Stomach (tissue), 9 donors: ENCODE data around the gene TYMS. TPM values are rescaled to one million over a fixed set of nuclear protein-coding genes. Genes with fewer than 3 reads are reported as not detected.

Experiments used
- DNase-seq, 2 donors: peaks; one replicate each; pipeline versions ENCODE4 v3.0.0 to v3.0.0-alpha.2; 2013 to 2019
- H3K27ac ChIP-seq, 5 donors: fragments of 200-600 bp in 4 of 5; sonication (generic) in 4 of 5; one replicate each; pipeline ENCODE4 v1.5.1; 2013 to 2019; ENCODE audit warnings: mild to moderate bottlenecking in 1 of 5, moderate library complexity in 1 of 5
- H3K27me3 ChIP-seq, 3 donors: fragments of 200-600 bp; sonication (generic); one replicate each; pipeline ENCODE4 v1.5.1; 2017 to 2019; ENCODE audit warnings: mixed run types in 1 of 3
- H3K36me3 ChIP-seq, 4 donors: fragments of 200-600 bp; sonication (generic); 1 replicate in 3 of 4; 2 replicates in 1 of 4; pipeline ENCODE4 v1.5.1; 2016 to 2019
- H3K4me1 ChIP-seq, 4 donors: fragments of 200-600 bp; sonication (generic); one replicate each; pipeline ENCODE4 v1.5.1; 2016 to 2019
- H3K4me3 ChIP-seq, 4 donors: fragments of 200-600 bp; sonication (generic) in 3 of 4; one replicate each; pipeline ENCODE4 v1.5.1; 2016 to 2019; ENCODE audit warnings: mild to moderate bottlenecking in 1 of 4
- H3K9me3 ChIP-seq, 4 donors: fragments of 200-600 bp; sonication (generic); one replicate each; pipeline ENCODE4 v1.5.1; 2016 to 2019
- CTCF ChIP-seq, 7 experiments: fragments of 450-650 bp in 4 of 7; fragments of 200-600 bp in 3 of 7; sonication (generic) in 3 of 7; IDR thresholded peaks; one replicate each; pipeline ENCODE4 v1.5.1; 2016 to 2019; ENCODE audit warnings: antibody characterized with exemption in 7 of 7, control low read depth in 2 of 7, mild to moderate bottlenecking in 1 of 7
- EP300 ChIP-seq: sonication (generic); formaldehyde crosslinking; IDR thresholded peaks from one replicate; pipeline ENCODE4 v1.6.1; 2017; ENCODE audit warnings: antibody characterized with exemption
- POLR2A ChIP-seq, 4 donors: fragments of 450-650 bp; IDR thresholded peaks; one replicate each; pipeline ENCODE4 v1.6.1; 2016; ENCODE audit warnings: antibody characterized with exemption in 4 of 4, control low read depth in 2 of 4, mild to moderate bottlenecking in 1 of 4, moderate library complexity in 1 of 4
- POLR2AphosphoS5 ChIP-seq, 3 donors: sonication (generic); formaldehyde crosslinking; IDR thresholded peaks; one replicate each; pipeline ENCODE4 v1.6.1; 2016; ENCODE audit warnings: antibody characterized with exemption in 3 of 3
- WGBS, 5 donors: extraction: QIAGEN DNeasy Blood & Tissue Kit in 3 of 5; methylation state at CpG; one replicate each; pipeline versions ENCODE4 v1.1.5 to v1.1.7; 2013 to 2018; 5-methylcytosine and 5-hydroxymethylcytosine counted together
- intact Hi-C: fragments of 100-400 bp; cut with DNase I; formaldehyde crosslinking; loops from one replicate; pipeline ENCODE4 v1.15.1; 2023; ENCODE audit warnings: low total_unique reads
- polyA plus RNA-seq, 3 donors: library from polyadenylated mRNA; stranded (reverse); fragments of 200-250 nt; gene quantifications; one replicate each; pipeline ENCODE4 v1.2.3, GENCODE V29; 2013
- total RNA-seq, 5 donors: library from RNA; depleted of rRNA; stranded (reverse); fragments of >200 nt; gene quantifications; one replicate each; pipeline versions ENCODE4 v1.1.0 to v1.2.3, GENCODE V29; 2014 to 2016
- donor health status: healthy with polysubstance abuse.
- donor health status: Bipolar disorder and iron deficiency.
- donor health status: healthy.

TYMS gene
- total and polyA plus RNA-seq, 8 donors, result 1.2 to 17.1 (median 8.1) TPM

- Histone ChIP-seq H3K27me3 (no peaks in the 10 kb centered on the region), H3K4me3 (no peak overlapping the region), H3K36me3 (peaks cover 22 to 78% (median 74%) of the 10 kb centered on the region in 4 donors), H3K9me3 (no peaks in the 10 kb centered on the region), H3K4me1 (peaks cover 2 to 10% (median 8%) of the 10 kb centered on the region in 4 donors), H3K27ac (peak overlapping the region in 2 of 5 donors; percentile 27 to 64)
- TF ChIP-seq EP300 (no peak), POLR2AphosphoS5 (IDR thresholded peaks at IDR 0.05) (no peak), CTCF (IDR thresholded peaks at IDR 0.05) (no peak), POLR2A (IDR thresholded peaks at IDR 0.05) (no peak)
- DNase-seq, result no peak
- intact Hi-C loops, result no loop called here
Measured at GRCh38 chr18:682833-683232, 25.4 kb downstream of the TYMS start.

GRCh38 chr18:683531-683930 is 26.1 kb downstream of the TYMS start:
- peak overlapping the region in 2 of 5 donors; percentile 27 to 64 for H3K27ac ChIP-seq
- 45 to 67% (median 62%) methylated on average over 5 of the region's 5 CpGs for WGBS, 5 donors
- no peaks in the 10 kb centered on the region for H3K9me3 ChIP-seq
- H3K4me1 ChIP-seq, result peaks cover 2 to 10% (median 8%) of the 10 kb centered on the region in 4 donors
- no peaks in the 10 kb centered on the region for H3K27me3 ChIP-seq
- no peak for TF ChIP-seq POLR2A (IDR thresholded peaks at IDR 0.05)
- TF ChIP-seq POLR2AphosphoS5 (IDR thresholded peaks at IDR 0.05), result no peak
- TF ChIP-seq EP300, result no peak
- TF ChIP-seq CTCF (IDR thresholded peaks at IDR 0.05), result no peak
- DNase-seq, result no peak
- intact Hi-C loops, result no loop called here
- H3K36me3 ChIP-seq, result peaks cover 22 to 76% (median 67%) of the 10 kb centered on the region in 4 donors
- no peak overlapping the region for H3K4me3 ChIP-seq

- peaks cover 22 to 67% (median 62%) of the 10 kb centered on the region in 4 donors for H3K36me3 ChIP-seq
- intact Hi-C loops, result no loop called here
Measured at GRCh38 chr18:685438-685837, 28.0 kb downstream of the TYMS start.

GRCh38 chr18:686339-687111 is 29.1 kb downstream of the TYMS start:
- TF ChIP-seq POLR2AphosphoS5 (IDR thresholded peaks at IDR 0.05) (no peak), EP300 (no peak), POLR2A (IDR thresholded peaks at IDR 0.05) (no peak), CTCF (IDR thresholded peaks at IDR 0.05) (no peak)
- no peak for DNase-seq
- intact Hi-C loops, result no loop called here
- no peak overlapping the region for H3K4me3 ChIP-seq
- peaks cover 21 to 71% (median 60%) of the 10 kb centered on the region in 4 donors for H3K36me3 ChIP-seq
- WGBS, 5 donors, result 84 to 91% (median 87%) methylated on average over 11 of the region's 11 CpGs
- no peak overlapping the region for H3K27ac ChIP-seq
- H3K27me3 ChIP-seq, result no peaks in the 10 kb centered on the region
- peaks cover 2 to 10% (median 8%) of the 10 kb centered on the region in 4 donors for H3K4me1 ChIP-seq
- no peaks in the 10 kb centered on the region for H3K9me3 ChIP-seq

More at GRCh38 chr18:685438-685837, 28.0 kb downstream of the TYMS start:
- TF ChIP-seq POLR2AphosphoS5 (IDR thresholded peaks at IDR 0.05) (no peak), CTCF (IDR thresholded peaks at IDR 0.05) (no peak), EP300 (no peak), POLR2A (IDR thresholded peaks at IDR 0.05) (no peak)
- H3K4me3 ChIP-seq, result no peak overlapping the region
- no peak overlapping the region for H3K27ac ChIP-seq
- H3K9me3 ChIP-seq, result no peaks in the 10 kb centered on the region
- no peak for DNase-seq
- WGBS, 5 donors, result 78 to 88% (median 83%) methylated on average over 3 of the region's 3 CpGs
- peaks cover 2 to 10% (median 8%) of the 10 kb centered on the region in 4 donors for H3K4me1 ChIP-seq
- no peaks in the 10 kb centered on the region for H3K27me3 ChIP-seq
